HG03378 (cell line): ENCODE data around the gene CKMT1A.
"Not testable (repeated sequence)": the region's sequence is repeated elsewhere in the genome, so short reads cannot be mapped to it uniquely, and the experiment has no call there.

ENCODE experiments used
- ATAC-seq: cut with Tn5 transposase; IDR thresholded peaks from one replicate; pipeline ENCODE4 v1.9.1; 2021; ENCODE audit warnings: mild to moderate bottlenecking, moderate library complexity; ENCODE audit not compliant: unreplicated experiment

Gene CKMT1A

GRCh38 chr15:43693148-43694022 lies at the start of gene CKMT1A:
CKMT1A (plus strand) TSS chr15:43693859; CDS start chr15:43694051, 192 bp downstream.
- ATAC-seq = not testable (repeated sequence)

GRCh38 chr15:43648649-43649429 lies 44.8 kb upstream of the CKMT1A start, which contains the start of gene CATSPER2:
CATSPER2 (minus strand) TSS chr15:43648844; CDS start chr15:43648061, 783 bp downstream.
- no peak for ATAC-seq

GRCh38 chr15:43649430-43649926 lies 44.2 kb upstream of the CKMT1A start:
- not testable (repeated sequence) for ATAC-seq

- not testable (repeated sequence) for ATAC-seq
Observed at GRCh38 chr15:43659727-43660126, 33.9 kb upstream of the CKMT1A start.

GRCh38 chr15:43662293-43662692 lies 31.4 kb upstream of the CKMT1A start:
- ATAC-seq = not testable (repeated sequence)

- not testable (repeated sequence) for ATAC-seq
Observed at GRCh38 chr15:43663333-43663732, 30.3 kb upstream of the CKMT1A start.

GRCh38 chr15:43666177-43666576 lies 27.5 kb upstream of the CKMT1A start:
- ATAC-seq = not testable (repeated sequence)

GRCh38 chr15:43674175-43674574 lies 19.5 kb upstream of the CKMT1A start:
- not testable (repeated sequence) for ATAC-seq

GRCh38 chr15:43689604-43690301 lies 3.9 kb upstream of the CKMT1A start:
- ATAC-seq = peak; percentile 88

- not testable (repeated sequence) for ATAC-seq
Observed at GRCh38 chr15:43692679-43693078, 980 bp upstream of the CKMT1A start.

- no peak for ATAC-seq
Observed at GRCh38 chr15:43702174-43702573, 8.5 kb downstream of the CKMT1A start.

GRCh38 chr15:43702701-43703424 lies 9.2 kb downstream of the CKMT1A start:
- ATAC-seq = no peak

GRCh38 chr15:43710431-43711131 lies 16.9 kb downstream of the CKMT1A start:
- not testable (repeated sequence) for ATAC-seq

- ATAC-seq = no peak
Observed at GRCh38 chr15:43723151-43723550, 29.5 kb downstream of the CKMT1A start.

- not testable (repeated sequence) for ATAC-seq
Observed at GRCh38 chr15:43726306-43726705, 32.6 kb downstream of the CKMT1A start.

- ATAC-seq = not testable (repeated sequence)
Observed at GRCh38 chr15:43728053-43728725, 34.5 kb downstream of the CKMT1A start.

- no peak for ATAC-seq
Observed at GRCh38 chr15:43735416-43735815, 41.8 kb downstream of the CKMT1A start.

- ATAC-seq = peak; percentile 42
Observed at GRCh38 chr15:43746245-43746902, 52.7 kb downstream of the CKMT1A start, which contains the start of gene PDIA3. PDIA3 (plus strand) TSS chr15:43746438; CDS start chr15:43746540, 102 bp downstream.
